GM23248 (cell line): ENCODE data around the gene SNX6. TPM values are rescaled to one million over a fixed set of nuclear protein-coding genes. Genes with fewer than 3 reads are reported as not detected.

Source experiments
- DNase-seq: peaks from one replicate; pipeline ENCODE4 v3.0.0-alpha.2; 2015
- H2AFZ ChIP-seq: fragments of 200-600 bp; sonication (generic); 2 replicates; pipeline ENCODE4 v1.6.1; 2016; ENCODE audit warnings: antibody characterized with exemption
- H3F3A ChIP-seq: fragments of 200-600 bp; sonication (generic); 2 replicates; pipeline ENCODE4 v1.6.1; 2016; ENCODE audit warnings: mild to moderate bottlenecking, antibody characterized with exemption, mixed run types; ENCODE audit not compliant: insufficient read depth
- H3K27ac ChIP-seq: fragments of 200-600 bp; sonication (generic); 2 replicates; pipeline ENCODE4 v1.5.1; 2016; ENCODE audit warnings: mild to moderate bottlenecking
- H3K27me3 ChIP-seq: fragments of 200-600 bp; sonication (generic); replicated peaks from 2 replicates; pipeline ENCODE4 v1.6.1; 2016; ENCODE audit warnings: mild to moderate bottlenecking; ENCODE audit not compliant: insufficient read depth
- H3K36me3 ChIP-seq: fragments of 200-600 bp; sonication (generic); 2 replicates; pipeline ENCODE4 v1.6.1; 2016; ENCODE audit warnings: low read depth, mild to moderate bottlenecking
- H3K4me1 ChIP-seq: fragments of 200-600 bp; sonication (generic); 2 replicates; pipeline ENCODE4 v1.6.1; 2016; ENCODE audit warnings: mild to moderate bottlenecking; ENCODE audit not compliant: insufficient read depth
- H3K4me2 ChIP-seq: fragments of 200-600 bp; sonication (generic); one replicate; pipeline ENCODE4 v1.6.1; 2016; ENCODE audit warnings: mild to moderate bottlenecking; ENCODE audit not compliant: unreplicated experiment
- H3K4me3 ChIP-seq: fragments of 200-600 bp; sonication (generic); 2 replicates; pipeline ENCODE4 v1.5.1; 2016; ENCODE audit warnings: mild to moderate bottlenecking
- H3K79me2 ChIP-seq: fragments of 200-600 bp; sonication (generic); 2 replicates; pipeline ENCODE4 v1.6.1; 2016; ENCODE audit warnings: mild to moderate bottlenecking; ENCODE audit not compliant: insufficient read depth
- H3K9ac ChIP-seq: fragments of 200-600 bp; sonication (generic); 2 replicates; pipeline ENCODE4 v1.6.1; 2016; ENCODE audit warnings: mild to moderate bottlenecking
- H3K9me2 ChIP-seq: fragments of 200-600 bp; sonication (generic); 2 replicates; pipeline ENCODE4 v1.6.1; 2016; ENCODE audit warnings: mixed run types, mild to moderate bottlenecking, moderate library complexity; ENCODE audit not compliant: insufficient read depth
- H3K9me3 ChIP-seq: fragments of 200-600 bp; sonication (generic); one replicate; pipeline ENCODE4 v1.6.1; 2017; ENCODE audit warnings: low read depth
- H4K20me1 ChIP-seq: fragments of 200-600 bp; sonication (generic); 2 replicates; pipeline ENCODE4 v1.6.0; 2016; ENCODE audit not compliant: insufficient read depth
- EZH2 ChIP-seq: fragments of 200-600 bp; sonication (generic); IDR thresholded peaks from 2 replicates; pipeline ENCODE4 v1.6.1; 2018; ENCODE audit warnings: antibody characterized with exemption, mild to moderate bottlenecking; ENCODE audit not compliant: insufficient read depth, poor library complexity, severe bottlenecking
- EZH2phosphoT487 ChIP-seq: fragments of 200-600 bp; sonication (generic); IDR thresholded peaks from 2 replicates; pipeline ENCODE4 v1.6.1; 2018; ENCODE audit warnings: antibody characterized with exemption, moderate library complexity, mild to moderate bottlenecking, low read depth; ENCODE audit not compliant: insufficient read depth
- WGBS, 2 experiments: methylation state at CpG; one replicate each; pipeline ENCODE4 v1.1.6; 2015 to 2017; ENCODE audit warnings: low lambda C conversion rate in 2 of 2, low coverage in 1 of 2; ENCODE audit errors: missing lambda C conversion rate in 2 of 2; 5-methylcytosine and 5-hydroxymethylcytosine counted together
- in situ Hi-C: fragments of 300-500 bp; cut with MboI; formaldehyde crosslinking; loops from 2 replicates; pipeline ENCODE4 v1.15.0; 2020
- polyA plus RNA-seq: library from polyadenylated mRNA; unstranded; fragments of >200 nt; fragmentation: Nextera tagmentation; extraction: Ambion mirVana; gene quantifications from 2 replicates; pipeline ENCODE4 v1.2.1, GENCODE V29; 2016
- total RNA-seq: library from RNA; depleted of rRNA; stranded (reverse); fragments of >200 nt; shearing (Covaris generic); gene quantifications from 2 replicates; pipeline ENCODE4 v1.2.3, GENCODE V29; 2014

SNX6 gene
- total and polyA plus RNA-seq, 2 experiments from 2014 or later: 187 to 287 TPM

DNA sequence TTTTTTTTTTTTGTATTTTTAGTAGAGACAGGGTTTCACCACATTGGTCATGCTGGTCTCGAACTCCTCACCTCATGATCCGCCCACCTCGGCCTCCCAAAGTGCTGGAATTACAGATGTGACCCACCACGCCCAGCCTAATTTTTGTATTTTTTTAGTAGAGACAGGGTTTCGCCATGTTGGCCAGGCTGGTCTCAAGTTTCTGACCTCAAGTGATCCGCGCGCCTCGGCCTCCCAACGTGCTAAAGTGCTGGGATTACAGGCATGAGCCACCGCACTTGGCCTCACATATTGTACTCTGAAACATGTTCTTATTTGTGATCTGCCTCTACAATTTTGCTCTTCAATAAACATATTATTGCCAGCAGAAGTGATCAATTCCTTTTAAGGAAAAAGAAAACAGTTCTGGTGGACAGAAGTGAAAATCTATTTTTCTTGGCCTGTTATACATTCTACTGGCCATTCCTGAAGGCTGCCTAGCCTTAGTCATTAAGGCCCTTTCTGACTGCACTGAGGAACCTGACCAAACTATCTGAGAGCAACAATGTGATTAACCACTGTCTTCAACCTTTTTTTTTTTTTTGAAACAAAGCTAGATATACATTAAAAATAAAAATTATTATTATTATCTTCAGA is 36.1 kb downstream of the SNX6 start:
- Histone ChIP-seq H3K27ac (peak overlapping the region; percentile 3; the same call in 1 of the 2 replicates), H3K79me2 (peaks cover 76% of the 10 kb centered on the region), H3K4me1 (peaks cover 7% of the 10 kb centered on the region; the same call in 1 of the 2 replicates), H3F3A (peaks cover 7% of the 10 kb centered on the region; the same call in 1 of the 2 replicates), H3K4me3 (no peak overlapping the region), H3K9ac (no peak overlapping the region), H4K20me1 (no peaks in the 10 kb centered on the region), H3K36me3 (peaks cover 79% of the 10 kb centered on the region), H3K27me3 (no peaks in the 10 kb centered on the region), H3K9me3 (no peaks in the 10 kb centered on the region), H2AFZ (no peak overlapping the region), H3K4me2 (no peak overlapping the region), H3K9me2 (no peaks in the 10 kb centered on the region)
- in situ Hi-C loops: no loop called here
- TF ChIP-seq EZH2phosphoT487 (no peak), EZH2 (no peak)
- peak; percentile 81 for DNase-seq
- 92 to 93% methylated on average over 11 of the region's 11 CpGs for WGBS, 2 experiments

- peaks cover 7% of the 10 kb centered on the region; the same call in 1 of the 2 replicates for H3F3A ChIP-seq
- TF ChIP-seq EZH2phosphoT487: no peak
- no peak for TF ChIP-seq EZH2
- H3K36me3 ChIP-seq: peaks cover 78% of the 10 kb centered on the region
- peaks cover 76% of the 10 kb centered on the region for H3K79me2 ChIP-seq
- H3K9ac ChIP-seq: no peak overlapping the region
- in situ Hi-C loops: no loop called here
- no peak overlapping the region for H3K27ac ChIP-seq
- no peak for DNase-seq
- H2AFZ ChIP-seq: no peak overlapping the region
- 84 to 89% methylated on average over 5 of the region's 5 CpGs for WGBS, 2 experiments
- no peaks in the 10 kb centered on the region for H4K20me1 ChIP-seq
- peaks cover 7% of the 10 kb centered on the region; the same call in 1 of the 2 replicates for H3K4me1 ChIP-seq
- H3K4me3 ChIP-seq: no peak overlapping the region
- H3K4me2 ChIP-seq: no peak overlapping the region
- H3K9me3 ChIP-seq: no peaks in the 10 kb centered on the region
- no peaks in the 10 kb centered on the region for H3K9me2 ChIP-seq
- H3K27me3 ChIP-seq: no peaks in the 10 kb centered on the region
Observed at GRCh38 chr14:34592623-34593022, 37.3 kb downstream of the SNX6 start.

- in situ Hi-C loops: no loop called here
- Histone ChIP-seq H3K27ac (no peak overlapping the region), H2AFZ (no peak overlapping the region), H3K36me3 (peaks cover 61% of the 10 kb centered on the region), H3K27me3 (no peaks in the 10 kb centered on the region), H3K4me1 (peaks cover 11% of the 10 kb centered on the region), H3K9ac (no peak overlapping the region), H4K20me1 (no peaks in the 10 kb centered on the region), H3F3A (peaks cover 29% of the 10 kb centered on the region; the same call in 1 of the 2 replicates), H3K9me3 (no peaks in the 10 kb centered on the region), H3K4me3 (no peak overlapping the region), H3K4me2 (no peak overlapping the region), H3K79me2 (peaks cover 52% of the 10 kb centered on the region), H3K9me2 (no peaks in the 10 kb centered on the region)
- DNase-seq: no peak
- TF ChIP-seq EZH2phosphoT487 (no peak), EZH2 (no peak)
- WGBS, 2 experiments: 93 to 94% methylated on average over 6 of the region's 6 CpGs
Observed at GRCh38 chr14:34583525-34583924, 46.4 kb downstream of the SNX6 start.

GRCh38 chr14:34582117-34582680 is 47.7 kb downstream of the SNX6 start:
- WGBS, 2 experiments: 97 to 98% methylated on average over 9 to 11 of the region's 11 CpGs
- H2AFZ ChIP-seq: no peak overlapping the region
- in situ Hi-C loops: no loop called here
- no peak overlapping the region for H3K27ac ChIP-seq
- no peak overlapping the region for H3K4me2 ChIP-seq
- DNase-seq: no peak
- H4K20me1 ChIP-seq: no peaks in the 10 kb centered on the region
- H3K79me2 ChIP-seq: peaks cover 40% of the 10 kb centered on the region
- no peaks in the 10 kb centered on the region for H3K9me3 ChIP-seq
- no peak for TF ChIP-seq EZH2
- TF ChIP-seq EZH2phosphoT487: no peak
- no peaks in the 10 kb centered on the region for H3K27me3 ChIP-seq
- H3K9me2 ChIP-seq: no peaks in the 10 kb centered on the region
- H3K4me3 ChIP-seq: no peak overlapping the region
- peaks cover 11% of the 10 kb centered on the region for H3K4me1 ChIP-seq
- no peak overlapping the region for H3K9ac ChIP-seq
- H3F3A ChIP-seq: peaks cover 29% of the 10 kb centered on the region; the same call in 1 of the 2 replicates
- peaks cover 57% of the 10 kb centered on the region for H3K36me3 ChIP-seq
